Coronary artery (tissue), 2 donors: Measurements from ENCODE around the gene RGS4.

ENCODE experiments used
- DNase-seq: peaks from one replicate; pipeline ENCODE4 v3.0.0-alpha.2; 2017; ENCODE audit warnings: low spot score
- H3K27ac ChIP-seq, 2 donors: fragments of 200-600 bp; sonication (generic); one replicate each; pipeline ENCODE4 v1.5.1; 2016 to 2019
- H3K4me3 ChIP-seq: fragments of 200-600 bp; sonication (generic); 2 replicates; pipeline ENCODE4 v1.5.1; 2016; ENCODE audit warnings: mild to moderate bottlenecking, moderate library complexity
- TF ChIP-seq, protein P1 (sequence below): fragments of 200-600 bp; sonication (generic); IDR thresholded peaks from one replicate; pipeline ENCODE4 v1.5.1; 2019; ENCODE audit warnings: antibody characterized with exemption

RGS4 gene

DNA sequence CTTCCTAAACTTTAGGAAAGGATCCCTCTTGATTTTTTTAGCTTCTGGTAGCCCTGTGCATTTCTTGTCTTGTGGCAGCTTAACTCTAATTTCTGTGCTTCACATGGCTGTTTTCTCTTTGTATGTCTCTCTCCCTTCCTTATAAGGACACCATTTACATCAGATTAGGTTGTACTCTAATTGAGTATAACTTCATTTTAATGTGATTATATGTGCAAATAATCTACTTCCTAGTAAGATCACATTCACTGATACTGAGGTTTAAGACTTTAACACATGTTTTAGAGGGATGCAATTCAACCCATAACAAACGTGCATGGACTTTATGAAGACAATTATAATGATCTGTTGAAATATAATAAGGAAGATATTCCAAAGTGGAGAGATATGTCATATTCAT is 46.7 kb downstream of the RGS4 start:
- Histone ChIP-seq H3K4me3 (no peak overlapping the region), H3K27ac (no peak overlapping the region)
- TF ChIP-seq, protein P1, sequence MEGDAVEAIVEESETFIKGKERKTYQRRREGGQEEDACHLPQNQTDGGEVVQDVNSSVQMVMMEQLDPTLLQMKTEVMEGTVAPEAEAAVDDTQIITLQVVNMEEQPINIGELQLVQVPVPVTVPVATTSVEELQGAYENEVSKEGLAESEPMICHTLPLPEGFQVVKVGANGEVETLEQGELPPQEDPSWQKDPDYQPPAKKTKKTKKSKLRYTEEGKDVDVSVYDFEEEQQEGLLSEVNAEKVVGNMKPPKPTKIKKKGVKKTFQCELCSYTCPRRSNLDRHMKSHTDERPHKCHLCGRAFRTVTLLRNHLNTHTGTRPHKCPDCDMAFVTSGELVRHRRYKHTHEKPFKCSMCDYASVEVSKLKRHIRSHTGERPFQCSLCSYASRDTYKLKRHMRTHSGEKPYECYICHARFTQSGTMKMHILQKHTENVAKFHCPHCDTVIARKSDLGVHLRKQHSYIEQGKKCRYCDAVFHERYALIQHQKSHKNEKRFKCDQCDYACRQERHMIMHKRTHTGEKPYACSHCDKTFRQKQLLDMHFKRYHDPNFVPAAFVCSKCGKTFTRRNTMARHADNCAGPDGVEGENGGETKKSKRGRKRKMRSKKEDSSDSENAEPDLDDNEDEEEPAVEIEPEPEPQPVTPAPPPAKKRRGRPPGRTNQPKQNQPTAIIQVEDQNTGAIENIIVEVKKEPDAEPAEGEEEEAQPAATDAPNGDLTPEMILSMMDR = no peak
- no peak for DNase-seq

GRCh38 chr1:163119707-163120106 is 50.5 kb downstream of the RGS4 start:
- no peak for DNase-seq
- H3K4me3 ChIP-seq = no peak overlapping the region
- no peak overlapping the region for H3K27ac ChIP-seq
- TF ChIP-seq, protein P1 = no peak

GRCh38 chr1:163120372-163120771 is 51.2 kb downstream of the RGS4 start:
- TF ChIP-seq, protein P1 = no peak
- Histone ChIP-seq H3K4me3 (no peak overlapping the region), H3K27ac (no peak overlapping the region)
- no peak for DNase-seq

- DNase-seq = no peak
- H3K27ac ChIP-seq = peak overlapping the region; percentile 60 to 71
- H3K4me3 ChIP-seq = peak overlapping the region; percentile 23
- TF ChIP-seq, protein P1 = no peak
These were observed 55.7 kb downstream of the RGS4 start for GRCh38 chr1:163124812-163125211.
